Ascending aorta (tissue), 2 donors: ENCODE data around the gene SLC9A9. TPM values are rescaled to one million over a fixed set of nuclear protein-coding genes. Genes with fewer than 3 reads are reported as not detected.
"Not testable (repeated sequence)": the region's sequence is repeated elsewhere in the genome, so short reads cannot be mapped to it uniquely, and the experiment has no call there.

Experiments
- DNase-seq, 2 donors: peaks; one replicate each; pipeline ENCODE4 v3.0.0-alpha.2; 2019; ENCODE audit warnings: low spot score in 2 of 2
- H3K27ac ChIP-seq, 2 donors: fragments of 200-600 bp; sonication (generic); one replicate each; pipeline ENCODE4 v1.5.1; 2016 to 2017; ENCODE audit warnings: mild to moderate bottlenecking in 1 of 2
- H3K27me3 ChIP-seq: fragments of 200-600 bp; sonication (generic); one replicate; pipeline ENCODE4 v1.5.1; 2017
- H3K36me3 ChIP-seq, 2 donors: fragments of 200-600 bp; sonication (generic); one replicate each; pipeline ENCODE4 v1.5.1; 2016
- H3K4me1 ChIP-seq, 2 donors: fragments of 200-600 bp; sonication (generic); one replicate each; pipeline ENCODE4 v1.5.1; 2016 to 2017; ENCODE audit warnings: mild to moderate bottlenecking in 1 of 2
- H3K4me3 ChIP-seq, 2 donors: fragments of 200-600 bp; sonication (generic); one replicate each; pipeline ENCODE4 v1.5.1; 2016 to 2017; ENCODE audit warnings: mild to moderate bottlenecking in 1 of 2
- H3K9me3 ChIP-seq, 2 donors: fragments of 200-600 bp; sonication (generic); one replicate each; pipeline ENCODE4 v1.5.1; 2016
- CTCF ChIP-seq, 3 experiments: fragments of 200-600 bp in 2 of 3; fragments of 450-650 bp in 1 of 3; sonication (generic) in 2 of 3; IDR thresholded peaks; one replicate each; pipeline ENCODE4 v1.5.1; 2016 to 2019; ENCODE audit warnings: antibody characterized with exemption in 3 of 3, mild to moderate bottlenecking in 1 of 3, moderate library complexity in 1 of 3
- intact Hi-C: fragments of 100-400 bp; cut with DNase I; formaldehyde crosslinking; loops from one replicate; pipeline ENCODE4 v1.15.1; 2023
- total RNA-seq: library from RNA; depleted of rRNA; stranded (reverse); fragments of >200 nt; gene quantifications from one replicate; pipeline ENCODE4 v1.1.0, GENCODE V29; 2016

Gene SLC9A9
- total RNA-seq, 1 donor from 2014 or later, result 63.4 TPM

DNA sequence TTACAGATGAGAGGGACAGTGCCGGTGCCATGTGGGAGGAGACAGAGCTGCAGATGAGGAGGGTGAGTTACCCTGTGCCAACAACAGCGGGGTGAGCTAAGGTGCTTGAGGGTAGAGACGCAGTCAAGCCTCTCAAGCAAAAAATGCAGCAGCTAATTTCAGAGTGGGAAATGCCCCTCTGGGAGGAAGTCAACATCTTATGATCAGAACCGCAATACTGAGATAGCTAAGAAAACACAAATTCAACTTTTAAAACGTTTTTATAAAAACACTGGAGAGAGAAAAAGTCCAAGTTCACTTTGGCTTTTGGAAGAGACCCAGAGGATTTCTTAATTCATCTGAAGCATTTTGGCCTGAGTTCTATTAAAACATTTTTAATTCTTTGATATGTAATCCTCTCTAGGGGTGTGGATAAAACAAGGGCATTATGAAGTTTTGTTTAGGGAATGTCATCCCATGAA lies 319.2 kb downstream of the SLC9A9 start:
- no peak for DNase-seq
- Histone ChIP-seq H3K9me3 (no peaks in the 10 kb centered on the region), H3K4me1 (no peaks in the 10 kb centered on the region), H3K4me3 (no peak overlapping the region), H3K27ac (no peak overlapping the region), H3K36me3 (no peaks in the 10 kb centered on the region), H3K27me3 (no peaks in the 10 kb centered on the region)
- intact Hi-C loops, result no loop called here
- no peak for TF ChIP-seq CTCF (IDR thresholded peaks at IDR 0.05)

GRCh38 chr3:143526011-143526545 lies 322.2 kb downstream of the SLC9A9 start:
- intact Hi-C loops, result no loop called here
- no peak for DNase-seq
- Histone ChIP-seq H3K27me3 (no peaks in the 10 kb centered on the region), H3K36me3 (no peaks in the 10 kb centered on the region), H3K4me3 (no peak overlapping the region), H3K9me3 (no peaks in the 10 kb centered on the region), H3K27ac (no peak overlapping the region), H3K4me1 (no peaks in the 10 kb centered on the region)
- TF ChIP-seq CTCF (IDR thresholded peaks at IDR 0.05), result no peak

- Histone ChIP-seq H3K27me3 (no peaks in the 10 kb centered on the region), H3K9me3 (no peaks in the 10 kb centered on the region), H3K4me1 (no peaks in the 10 kb centered on the region), H3K36me3 (no peaks in the 10 kb centered on the region), H3K27ac (no peak overlapping the region), H3K4me3 (no peak overlapping the region)
- no peak for TF ChIP-seq CTCF (IDR thresholded peaks at IDR 0.05)
- no peak for DNase-seq
- intact Hi-C loops, result no loop called here
Measured at GRCh38 chr3:143525408-143525807, 322.9 kb downstream of the SLC9A9 start.

DNA sequence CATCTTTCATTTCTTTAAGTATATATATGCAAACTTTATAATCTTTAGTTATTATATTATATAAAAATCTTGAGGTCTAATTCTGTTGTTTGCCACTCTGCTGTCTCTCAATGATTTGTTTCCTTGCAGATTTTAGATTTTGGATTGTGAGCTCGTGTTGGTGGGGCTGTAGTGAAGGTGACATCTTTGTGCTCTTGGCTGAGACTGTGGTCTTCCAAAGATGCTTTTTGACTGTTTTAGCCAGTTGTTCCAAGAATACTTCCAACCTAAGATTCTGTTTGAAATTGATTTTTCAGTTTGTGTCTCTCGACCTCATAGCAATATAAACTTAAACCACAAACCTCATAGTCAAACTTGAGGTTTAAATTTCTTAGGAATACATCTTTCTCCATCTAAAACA lies 326.5 kb downstream of the SLC9A9 start:
- no peak overlapping the region for H3K4me3 ChIP-seq
- H3K4me1 ChIP-seq, result no peaks in the 10 kb centered on the region
- intact Hi-C loops, result no loop called here
- no peaks in the 10 kb centered on the region for H3K9me3 ChIP-seq
- H3K27ac ChIP-seq, result no peak overlapping the region
- H3K27me3 ChIP-seq, result no peaks in the 10 kb centered on the region
- DNase-seq, result no peak
- no peak for TF ChIP-seq CTCF (IDR thresholded peaks at IDR 0.05)
- no peaks in the 10 kb centered on the region for H3K36me3 ChIP-seq

GRCh38 chr3:143517131-143517530 lies 331.1 kb downstream of the SLC9A9 start:
- H3K36me3 ChIP-seq, intact Hi-C loops, H3K4me3 ChIP-seq, H3K4me1 ChIP-seq, DNase-seq, H3K27me3 ChIP-seq, H3K9me3 ChIP-seq, H3K27ac ChIP-seq: not testable (repeated sequence)

- no peak for DNase-seq
- Histone ChIP-seq H3K27me3 (no peaks in the 10 kb centered on the region), H3K4me1 (no peaks in the 10 kb centered on the region), H3K36me3 (no peaks in the 10 kb centered on the region), H3K4me3 (no peak overlapping the region), H3K27ac (no peak overlapping the region), H3K9me3 (no peaks in the 10 kb centered on the region)
- no peak for TF ChIP-seq CTCF (IDR thresholded peaks at IDR 0.05)
- intact Hi-C loops, result no loop called here
Measured at GRCh38 chr3:143514874-143515273, 333.4 kb downstream of the SLC9A9 start.
